ENCODE measurements around the gene KPNB1. TPM values are rescaled to one million over a fixed set of nuclear protein-coding genes. Genes with fewer than 3 reads are reported as not detected.

The KPNB1 gene
- total RNA-seq, 4 donors from 2014 or later: 134 to 207 (median 170) TPM

DNA sequence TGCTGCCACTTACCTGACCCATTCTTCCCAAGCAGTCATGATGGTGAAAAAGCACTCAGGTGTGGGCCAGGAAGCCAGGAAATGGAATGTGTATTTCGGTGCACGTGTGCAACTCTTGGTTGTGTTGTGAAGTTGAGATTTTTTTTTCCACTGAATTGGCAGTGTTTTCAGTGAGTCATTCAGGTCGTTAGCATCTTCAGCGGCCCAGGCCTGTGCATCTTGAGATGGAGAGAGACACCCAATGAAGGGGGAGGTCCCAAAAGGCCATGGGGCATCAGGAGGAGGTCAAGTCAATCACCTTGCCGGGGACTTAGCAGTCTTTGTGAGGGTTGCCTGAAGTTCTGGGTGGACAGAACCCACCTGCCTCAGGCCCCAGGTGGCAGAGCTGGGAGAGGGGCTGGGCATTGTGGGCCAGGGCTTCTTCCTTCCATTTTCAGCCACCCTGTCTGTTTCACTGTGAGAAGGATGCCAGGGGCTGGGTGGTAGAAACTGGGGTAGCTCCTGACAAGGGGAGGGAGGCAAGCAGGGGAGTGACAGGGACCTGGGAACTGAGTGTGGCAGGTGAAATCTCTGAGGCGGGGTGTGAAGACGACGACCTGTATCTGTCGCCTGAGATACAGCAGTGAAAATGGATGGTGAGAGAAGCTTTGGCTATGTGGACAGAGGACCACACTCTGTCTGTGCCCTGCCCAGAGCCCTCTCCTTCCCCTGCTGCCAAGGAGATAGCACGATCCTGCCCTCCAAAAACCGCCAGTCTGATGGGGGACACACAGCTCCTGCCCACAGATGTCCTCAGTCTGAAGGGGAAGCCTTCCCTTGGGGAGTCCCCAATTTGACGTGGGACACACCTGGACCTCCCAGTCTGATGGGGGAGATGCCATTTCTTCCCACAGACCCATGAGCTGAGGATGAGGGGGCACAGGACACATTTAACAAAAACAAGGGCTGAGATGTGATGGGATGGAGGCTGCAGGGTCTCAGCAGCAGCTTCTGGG lies 56.1 kb downstream of the KPNB1 start:
- intact Hi-C loops (cut with DNase I): no loop called here
- WGBS, 2 donors: 78% methylated on average over 11 to 12 of the region's 12 CpGs
- no peaks in the 10 kb centered on the region for H3K27me3 ChIP-seq
- no peak overlapping the region for H3K4me3 ChIP-seq (replicated peaks in 1 of 3)
- H3K9me3 ChIP-seq: no peaks in the 10 kb centered on the region
- TF ChIP-seq, protein P1, sequence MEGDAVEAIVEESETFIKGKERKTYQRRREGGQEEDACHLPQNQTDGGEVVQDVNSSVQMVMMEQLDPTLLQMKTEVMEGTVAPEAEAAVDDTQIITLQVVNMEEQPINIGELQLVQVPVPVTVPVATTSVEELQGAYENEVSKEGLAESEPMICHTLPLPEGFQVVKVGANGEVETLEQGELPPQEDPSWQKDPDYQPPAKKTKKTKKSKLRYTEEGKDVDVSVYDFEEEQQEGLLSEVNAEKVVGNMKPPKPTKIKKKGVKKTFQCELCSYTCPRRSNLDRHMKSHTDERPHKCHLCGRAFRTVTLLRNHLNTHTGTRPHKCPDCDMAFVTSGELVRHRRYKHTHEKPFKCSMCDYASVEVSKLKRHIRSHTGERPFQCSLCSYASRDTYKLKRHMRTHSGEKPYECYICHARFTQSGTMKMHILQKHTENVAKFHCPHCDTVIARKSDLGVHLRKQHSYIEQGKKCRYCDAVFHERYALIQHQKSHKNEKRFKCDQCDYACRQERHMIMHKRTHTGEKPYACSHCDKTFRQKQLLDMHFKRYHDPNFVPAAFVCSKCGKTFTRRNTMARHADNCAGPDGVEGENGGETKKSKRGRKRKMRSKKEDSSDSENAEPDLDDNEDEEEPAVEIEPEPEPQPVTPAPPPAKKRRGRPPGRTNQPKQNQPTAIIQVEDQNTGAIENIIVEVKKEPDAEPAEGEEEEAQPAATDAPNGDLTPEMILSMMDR (IDR thresholded peaks at IDR 0.05): no peak
- TF ChIP-seq POLR2A (IDR thresholded peaks at IDR 0.05): no peak
- DNase-seq: no peak
- peaks cover 0 to 4% of the 10 kb centered on the region in 2 donors for H3K36me3 ChIP-seq
- peaks cover 0 to 4% of the 10 kb centered on the region in 2 donors for H3K4me1 ChIP-seq
- H3K27ac ChIP-seq: no peak overlapping the region

DNA sequence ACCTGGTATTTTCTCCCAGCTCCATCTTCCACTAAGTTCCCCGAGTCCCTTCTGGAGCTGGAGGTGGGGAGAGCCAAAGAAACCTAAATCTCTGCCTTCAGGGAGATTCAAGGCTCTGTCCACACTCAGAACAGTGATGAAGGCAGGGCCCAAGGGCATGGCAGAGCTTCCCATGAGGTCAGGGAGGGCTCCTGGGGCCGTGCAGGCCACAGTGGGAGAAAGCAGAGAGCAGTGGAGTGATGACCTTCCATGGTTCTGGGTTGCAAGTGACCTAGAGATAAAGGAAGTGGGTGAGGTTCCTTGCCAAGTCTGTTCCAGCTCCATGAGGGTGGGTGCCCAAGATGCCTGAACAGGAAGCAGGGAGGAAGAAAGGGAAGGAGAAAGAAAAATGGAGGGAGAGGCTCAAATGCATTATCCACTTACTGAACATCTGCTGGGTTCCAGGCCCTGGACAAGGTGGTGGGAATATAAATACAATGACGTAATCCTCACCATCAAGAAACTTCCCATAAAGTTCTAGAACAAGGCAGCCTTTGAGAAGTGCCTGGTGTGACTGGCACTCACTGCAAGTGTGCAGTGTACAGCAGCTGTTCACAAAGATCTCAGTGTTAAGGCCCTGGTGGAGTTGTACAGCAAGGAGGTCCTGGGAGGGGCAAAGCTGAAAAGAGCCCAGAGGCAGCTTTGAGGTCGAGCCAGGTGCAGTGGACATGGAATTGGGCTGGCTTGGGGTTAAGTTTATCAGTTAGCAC lies 57.5 kb downstream of the KPNB1 start:
- H3K4me1 ChIP-seq: peaks cover 0 to 4% of the 10 kb centered on the region in 2 donors
- no peaks in the 10 kb centered on the region for H3K9me3 ChIP-seq
- TF ChIP-seq, protein P1 (IDR thresholded peaks at IDR 0.05): no peak
- no peak for TF ChIP-seq POLR2A (IDR thresholded peaks at IDR 0.05)
- 71 to 89% methylated on average over 4 of the region's 4 CpGs for WGBS, 2 donors
- H3K27ac ChIP-seq: no peak overlapping the region
- no peaks in the 10 kb centered on the region for H3K27me3 ChIP-seq
- no peak overlapping the region for H3K4me3 ChIP-seq (replicated peaks in 1 of 3)
- H3K36me3 ChIP-seq: peaks cover 0 to 4% of the 10 kb centered on the region in 2 donors
- DNase-seq: no peak
- intact Hi-C loops (cut with DNase I): no loop called here

DNA sequence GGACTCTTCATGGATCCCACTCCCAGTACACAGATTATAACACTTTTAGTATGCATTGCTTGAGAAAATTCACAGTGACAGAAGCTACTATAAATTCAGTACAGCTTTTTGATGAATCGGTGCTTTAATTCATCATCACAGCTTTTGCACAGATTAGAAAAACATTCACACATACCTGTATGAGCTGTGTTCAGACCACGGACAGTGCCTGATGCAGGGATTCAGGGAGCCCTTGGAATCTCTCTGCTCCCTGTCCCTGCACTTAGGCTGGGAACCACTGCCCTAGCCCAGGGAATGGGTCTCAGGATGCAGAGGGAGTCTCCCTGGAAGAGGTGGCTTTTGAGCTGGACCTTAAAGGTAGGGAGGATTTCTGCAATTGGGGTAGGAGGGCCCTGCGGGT lies 58.2 kb downstream of the KPNB1 start:
- Histone ChIP-seq H3K27ac (no peak overlapping the region), H3K4me1 (peaks cover 0 to 4% of the 10 kb centered on the region in 2 donors), H3K4me3 (replicated peaks in 1 of 3) (no peak overlapping the region), H3K36me3 (peaks cover 0 to 4% of the 10 kb centered on the region in 2 donors), H3K9me3 (no peaks in the 10 kb centered on the region), H3K27me3 (no peaks in the 10 kb centered on the region)
- no peak for DNase-seq
- TF ChIP-seq POLR2A (IDR thresholded peaks at IDR 0.05): no peak
- TF ChIP-seq, protein P1 (IDR thresholded peaks at IDR 0.05): no peak
- intact Hi-C loops (cut with DNase I): no loop called here
- WGBS, 2 donors: 68 to 86% methylated on average over 3 of the region's 3 CpGs

DNA sequence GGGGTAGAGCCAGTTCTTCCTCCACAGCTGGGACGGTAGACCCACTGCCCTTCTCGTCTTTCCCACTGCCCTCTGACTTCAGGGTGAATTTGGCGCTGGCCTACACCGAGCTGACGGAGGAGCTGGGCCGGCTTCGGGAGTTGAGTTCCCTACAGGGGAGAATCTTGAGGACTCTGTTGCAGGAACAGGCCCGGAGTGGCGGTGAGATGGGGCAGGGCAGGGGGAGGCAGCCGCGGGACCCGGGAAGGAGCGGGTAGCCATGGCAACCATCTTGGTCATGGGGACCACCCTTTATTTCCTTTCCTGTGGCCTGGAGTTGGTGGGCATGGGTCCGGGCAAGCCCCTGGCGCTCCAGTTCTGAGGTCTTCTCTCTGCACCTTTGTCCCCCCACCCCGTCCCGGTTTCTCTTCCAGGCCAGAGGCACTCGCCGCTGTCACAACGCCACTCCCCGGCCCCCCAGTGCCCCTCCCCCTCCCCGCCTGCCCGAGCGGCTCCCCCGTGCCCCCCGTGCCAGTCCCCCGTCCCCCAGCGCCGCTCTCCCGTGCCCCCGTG lies 58.7 kb downstream of the KPNB1 start:
- no peak for TF ChIP-seq POLR2A (IDR thresholded peaks at IDR 0.05)
- TF ChIP-seq, protein P1 (IDR thresholded peaks at IDR 0.05): no peak
- H3K36me3 ChIP-seq: peaks cover 0 to 4% of the 10 kb centered on the region in 2 donors
- no peak for DNase-seq
- peaks cover 0 to 4% of the 10 kb centered on the region in 2 donors for H3K4me1 ChIP-seq
- no peaks in the 10 kb centered on the region for H3K27me3 ChIP-seq
- H3K27ac ChIP-seq: no peak overlapping the region
- peak overlapping the region in 1 of 3 donors; percentile 6 for H3K4me3 ChIP-seq (replicated peaks in 1 of 3)
- WGBS, 2 donors: 48 to 53% methylated on average over 21 to 26 of the region's 31 CpGs
- intact Hi-C loops (cut with DNase I): no loop called here
- H3K9me3 ChIP-seq: no peaks in the 10 kb centered on the region

Measured in thyroid gland (tissue), 4 donors.